ENCODE measurements around the gene NEDD8. TPM values are rescaled to one million over a fixed set of nuclear protein-coding genes. Genes with fewer than 3 reads are reported as not detected.
"Not testable (repeated sequence)": the region's sequence is repeated elsewhere in the genome, so short reads cannot be mapped to it uniquely, and the experiment has no call there.

The NEDD8 gene
- total RNA-seq, 2 experiments from 2014 or later = 187 to 217 TPM

GRCh38 chr14:24246765-24247212, 14.6 kb upstream of the NEDD8 start:
- peak overlapping the region; percentile 40 for H3K4me3 Mint-ChIP-seq
- CTCF ChIA-PET = interaction anchor here (0.6 to 16.9 kb wide), 12 partner anchors 18 to 184 kb away, joined by 3 to 430 read pairs (median 10); partner anchors contain the start of genes CHMP4A, CIDEB, DHRS1 and IRF9
- POLR2A ChIA-PET = interaction anchor here (0.6 to 1.4 kb wide), 10 partner anchors 9 to 162 kb away, joined by 3 to 11 read pairs (median 4); partner anchors contain the start of genes CHMP4A, EMC9 and RABGGTA
- DNase-seq = peak; percentile 48
- H3K36me3 Mint-ChIP-seq (ENCODE audit: low read depth) = peaks cover 4% of the 10 kb centered on the region
- intact Hi-C loops (cut with DNase I, micrococcal nuclease) = loop anchor here in 1 of 2 experiments (1.0 to 10.0 kb wide), 2 partner anchors 25 to 428 kb away; partner anchors contain the start of gene RABGGTA
- H3K4me1 Mint-ChIP-seq = peaks cover 43% of the 10 kb centered on the region
- H3K27me3 Mint-ChIP-seq = no peaks in the 10 kb centered on the region
- H3K27ac Mint-ChIP-seq = peak overlapping the region; percentile 95
- no peaks in the 10 kb centered on the region for H3K9me3 Mint-ChIP-seq (ENCODE audit: low read depth)
- ATAC-seq = peak; percentile 11

DNA sequence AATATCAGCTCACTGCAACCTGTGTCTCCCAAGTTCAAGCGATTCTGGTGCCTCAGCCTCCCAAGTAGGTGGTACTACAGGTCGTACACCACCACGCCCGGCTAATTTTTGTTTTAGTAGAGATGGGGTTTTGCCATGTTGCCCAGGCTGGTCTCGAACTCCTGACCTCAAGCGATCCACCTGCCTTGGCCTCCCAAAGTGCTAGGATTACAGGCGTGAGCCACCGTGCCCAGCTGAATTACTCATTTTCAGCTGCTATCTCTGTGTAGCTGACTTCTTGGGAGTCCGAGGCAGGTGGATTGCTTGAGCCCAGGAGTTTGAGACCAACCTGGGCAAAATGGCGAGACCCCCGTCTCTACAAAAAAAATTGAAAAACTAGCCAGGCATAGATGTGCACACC, 13.2 kb upstream of the NEDD8 start:
- H3K27ac Mint-ChIP-seq; H3K4me3 Mint-ChIP-seq; POLR2A ChIA-PET; H3K27me3 Mint-ChIP-seq; DNase-seq; H3K9me3 Mint-ChIP-seq (ENCODE audit: low read depth); ATAC-seq: not testable (repeated sequence)
- intact Hi-C loops (cut with DNase I, micrococcal nuclease) = loop anchor here in 1 of 2 experiments (10.0 kb wide), 1 partner anchor 429 kb away; no protein-coding TSS in a partner anchor
- CTCF ChIA-PET = interaction anchor here (0.7 to 16.9 kb wide), 7 partner anchors 26 to 310 kb away, joined by 3 to 430 read pairs (median 3); partner anchors contain the start of genes CIDEB, DHRS1, LTB4R and LTB4R2
- Mint-ChIP-seq H3K4me1 (peaks cover 45% of the 10 kb centered on the region), H3K36me3 (ENCODE audit: low read depth) (peaks cover 12% of the 10 kb centered on the region)

DNA sequence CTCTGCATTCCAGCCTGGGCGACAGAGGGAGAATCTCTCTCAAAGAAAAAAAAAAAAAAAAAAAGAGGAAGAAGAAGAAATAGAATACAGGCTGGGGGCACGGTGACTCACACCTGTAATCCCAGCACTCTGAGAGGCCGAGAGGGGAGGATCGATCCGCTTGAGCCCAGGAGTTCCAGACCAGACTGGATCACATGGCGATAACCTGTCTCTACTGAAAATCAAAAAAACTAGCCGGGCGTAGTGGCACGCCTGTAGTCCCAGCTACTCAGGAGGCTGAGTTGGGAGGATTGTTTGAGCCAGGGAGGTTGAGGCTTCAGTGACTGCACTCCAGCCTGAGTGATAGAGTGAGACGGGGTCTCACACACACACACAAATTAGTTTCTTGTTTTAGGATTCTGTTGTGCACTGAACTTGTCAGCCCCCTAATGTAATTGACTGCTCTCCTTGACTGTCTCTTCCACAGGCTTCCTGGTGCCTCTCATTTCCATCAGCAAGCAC, 11.2 kb upstream of the NEDD8 start:
- peaks cover 53% of the 10 kb centered on the region for H3K4me1 Mint-ChIP-seq
- CTCF ChIA-PET = interaction anchor here (0.5 to 16.9 kb wide), 21 partner anchors 12 to 365 kb away, joined by 3 to 430 read pairs (median 7); partner anchors contain the start of genes CHMP4A, CIDEB, DHRS1 and LTB4R
- peak overlapping the region; percentile 99 for H3K27ac Mint-ChIP-seq
- POLR2A ChIA-PET = interaction anchor here (0.5 to 1.9 kb wide), 7 partner anchors 25 to 950 kb away, joined by 4 to 12 read pairs (median 7); partner anchors contain the start of genes CIDEB, DHRS1, NOP9 and PSME2
- ATAC-seq = no peak
- H3K4me3 Mint-ChIP-seq = peak overlapping the region; percentile 94
- no peaks in the 10 kb centered on the region for H3K27me3 Mint-ChIP-seq
- H3K36me3 Mint-ChIP-seq (ENCODE audit: low read depth) = peaks cover 31% of the 10 kb centered on the region
- DNase-seq = peak; percentile 35
- intact Hi-C loops (cut with DNase I, micrococcal nuclease) = loop anchor here (1.0 to 10.0 kb wide), 3 partner anchors 53 to 431 kb away; partner anchors contain the start of gene IPO4 (in 1 of the 2)
- no peaks in the 10 kb centered on the region for H3K9me3 Mint-ChIP-seq (ENCODE audit: low read depth)

GRCh38 chr14:24241829-24242443, 9.8 kb upstream of the NEDD8 start:
- intact Hi-C loops (cut with DNase I, micrococcal nuclease) = loop anchor here (1.0 to 10.0 kb wide), 17 partner anchors 10 to 941 kb away; partner anchors contain the start of genes CHMP4A (in 2 of the 2), GMPR2 (in 2 of the 2), IPO4 (in 2 of the 2) and IRF9 (in 2 of the 2)
- no peaks in the 10 kb centered on the region for H3K9me3 Mint-ChIP-seq (ENCODE audit: low read depth)
- ATAC-seq (peak; percentile 83), DNase-seq (peak; percentile 97)
- H3K4me3 Mint-ChIP-seq = peak overlapping the region; percentile 94
- no peaks in the 10 kb centered on the region for H3K27me3 Mint-ChIP-seq
- H3K4me1 Mint-ChIP-seq = peaks cover 55% of the 10 kb centered on the region
- peaks cover 42% of the 10 kb centered on the region for H3K36me3 Mint-ChIP-seq (ENCODE audit: low read depth)
- peak overlapping the region; percentile 99 for H3K27ac Mint-ChIP-seq
- ChIA-PET CTCF (interaction anchor here (0.6 to 16.9 kb wide), 38 partner anchors 9 to 199 kb away, joined by 3 to 430 read pairs (median 5); partner anchors contain the start of genes CHMP4A, CIDEB, DCAF11 and DHRS1), POLR2A (interaction anchor here (0.6 to 1.9 kb wide), 21 partner anchors 9 to 189 kb away, joined by 3 to 18 read pairs (median 6); partner anchors contain the start of genes CBLN3, CHMP4A, DCAF11 and DHRS1)

GRCh38 chr14:24240110-24240918, 8.1 kb upstream of the NEDD8 start:
- ChIA-PET POLR2A (no interaction called here), CTCF (interaction anchor here (0.8 to 16.9 kb wide), 5 partner anchors 25 to 151 kb away, joined by 3 to 430 read pairs (median 3); partner anchors contain the start of genes CIDEB, DCAF11, DHRS1 and LTB4R)
- H3K27ac Mint-ChIP-seq = peak overlapping the region; percentile 56
- H3K4me1 Mint-ChIP-seq = peaks cover 65% of the 10 kb centered on the region
- H3K36me3 Mint-ChIP-seq (ENCODE audit: low read depth) = peaks cover 54% of the 10 kb centered on the region
- DNase-seq = no peak
- H3K9me3 Mint-ChIP-seq (ENCODE audit: low read depth) = no peaks in the 10 kb centered on the region
- no peaks in the 10 kb centered on the region for H3K27me3 Mint-ChIP-seq
- intact Hi-C loops (cut with DNase I, micrococcal nuclease) = loop anchor here in 1 of 2 experiments (10.0 kb wide), 1 partner anchor 434 kb away; no protein-coding TSS in a partner anchor
- peak overlapping the region; percentile 94 for H3K4me3 Mint-ChIP-seq
- no peak for ATAC-seq

- intact Hi-C loops (cut with DNase I, micrococcal nuclease) = no loop called here
- DNase-seq (no peak), ATAC-seq (no peak)
- H3K27me3 Mint-ChIP-seq = no peaks in the 10 kb centered on the region
- peaks cover 63% of the 10 kb centered on the region for H3K36me3 Mint-ChIP-seq (ENCODE audit: low read depth)
- H3K9me3 Mint-ChIP-seq (ENCODE audit: low read depth) = no peaks in the 10 kb centered on the region
- peaks cover 75% of the 10 kb centered on the region for H3K4me1 Mint-ChIP-seq
- H3K4me3 Mint-ChIP-seq = no peak overlapping the region
- H3K27ac Mint-ChIP-seq = peak overlapping the region; percentile 86
- POLR2A ChIA-PET = interaction anchor here (1.0 kb wide), 2 partner anchors 58 to 59 kb away, joined by 3 to 4 read pairs; no protein-coding TSS in a partner anchor
- CTCF ChIA-PET = interaction anchor here (0.8 to 16.9 kb wide), 7 partner anchors 9 to 124 kb away, joined by 3 to 430 read pairs (median 4); partner anchors contain the start of genes CHMP4A, CIDEB, DCAF11 and DHRS1
Observed at GRCh38 chr14:24238527-24239037, 6.4 kb upstream of the NEDD8 start.

GRCh38 chr14:24238123-24238522, 6.0 kb upstream of the NEDD8 start:
- Mint-ChIP-seq H3K27me3 (no peaks in the 10 kb centered on the region), H3K4me1 (peaks cover 75% of the 10 kb centered on the region), H3K4me3 (no peak overlapping the region), H3K36me3 (ENCODE audit: low read depth) (peaks cover 63% of the 10 kb centered on the region), H3K9me3 (ENCODE audit: low read depth) (no peaks in the 10 kb centered on the region), H3K27ac (peak overlapping the region; percentile 44)
- ATAC-seq (no peak), DNase-seq (peak; percentile 31)
- intact Hi-C loops (cut with DNase I, micrococcal nuclease) = no loop called here
- ChIA-PET POLR2A (interaction anchor here (1.0 kb wide), 2 partner anchors 59 to 60 kb away, joined by 3 to 4 read pairs; no protein-coding TSS in a partner anchor), CTCF (interaction anchor here (1.3 to 16.9 kb wide), 4 partner anchors 24 to 66 kb away, joined by 4 to 430 read pairs (median 6); partner anchors contain the start of genes CHMP4A, CIDEB, DHRS1 and LTB4R)

DNA sequence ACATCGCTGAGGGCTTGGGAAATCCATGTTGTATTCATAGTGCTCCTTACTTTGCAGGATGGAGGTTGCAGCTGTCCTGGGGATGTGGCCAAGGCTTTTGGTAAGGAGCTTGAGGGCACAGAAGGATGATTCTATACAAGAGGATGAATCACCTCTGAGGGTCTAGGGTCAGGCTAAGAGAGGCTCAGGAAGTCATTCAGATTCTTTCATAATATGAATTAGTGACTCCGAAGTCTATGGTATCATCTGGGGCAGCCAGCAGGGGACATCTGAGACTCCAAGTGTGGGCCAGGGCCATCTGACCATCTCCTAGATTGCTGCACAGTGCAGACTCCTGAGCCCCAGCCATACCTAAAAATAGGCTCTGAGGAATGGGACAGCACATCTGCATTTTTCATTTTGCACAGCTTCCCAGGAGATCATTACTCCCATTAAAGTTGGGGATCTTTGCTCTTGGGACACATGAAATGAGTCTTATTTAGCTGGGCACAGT, 5.3 kb upstream of the NEDD8 start:
- H3K9me3 Mint-ChIP-seq (ENCODE audit: low read depth) = no peaks in the 10 kb centered on the region
- POLR2A ChIA-PET = interaction anchor here (0.9 to 1.0 kb wide), 3 partner anchors 9 to 60 kb away, joined by 3 to 4 read pairs (median 4); no protein-coding TSS in a partner anchor
- intact Hi-C loops (cut with DNase I, micrococcal nuclease) = no loop called here
- ATAC-seq = no peak
- no peak for DNase-seq
- CTCF ChIA-PET = interaction anchor here (0.7 to 16.9 kb wide), 6 partner anchors 17 to 67 kb away, joined by 3 to 430 read pairs (median 5); partner anchors contain the start of genes CHMP4A, CIDEB, DHRS1 and LTB4R
- H3K4me3 Mint-ChIP-seq = no peak overlapping the region
- peaks cover 75% of the 10 kb centered on the region for H3K4me1 Mint-ChIP-seq
- H3K36me3 Mint-ChIP-seq (ENCODE audit: low read depth) = peaks cover 63% of the 10 kb centered on the region
- H3K27ac Mint-ChIP-seq = peak overlapping the region; percentile 44
- no peaks in the 10 kb centered on the region for H3K27me3 Mint-ChIP-seq

DNA sequence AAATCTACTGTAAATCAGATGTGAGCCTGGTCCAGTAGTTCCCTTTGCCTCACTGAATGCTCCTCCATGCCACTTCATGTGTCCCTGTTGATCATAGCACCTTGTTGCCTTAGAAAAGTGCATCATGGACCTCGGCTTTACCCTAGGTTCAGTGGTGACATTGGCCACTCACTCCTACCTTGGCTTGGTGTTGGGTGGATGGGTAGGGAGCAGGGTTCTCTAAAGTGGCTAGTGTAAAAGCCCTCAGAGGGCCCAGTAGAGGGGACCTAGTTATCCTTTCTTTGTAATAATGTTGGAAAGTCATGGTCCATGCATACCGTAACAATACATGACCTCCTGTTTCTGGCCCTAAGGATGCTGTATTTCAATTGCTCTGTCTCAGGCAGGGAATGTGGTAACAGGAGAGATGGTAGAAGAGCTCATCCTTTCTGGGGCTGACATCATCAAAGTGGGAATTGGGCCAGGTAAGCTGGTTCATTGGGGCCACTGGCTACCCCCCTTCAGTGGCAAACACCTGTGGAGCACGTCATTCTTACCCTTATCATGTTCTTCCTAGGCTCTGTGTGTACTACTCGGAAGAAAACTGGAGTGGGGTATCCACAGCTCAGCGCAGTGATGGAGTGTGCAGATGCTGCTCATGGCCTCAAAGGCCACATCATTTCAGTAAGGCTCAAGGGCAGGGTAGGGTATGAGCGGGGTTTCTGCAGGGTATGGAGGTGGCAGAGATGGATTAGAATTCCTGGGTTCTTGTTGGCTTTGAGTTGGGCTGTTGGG, 4.7 kb upstream of the NEDD8 start:
- Mint-ChIP-seq H3K27ac (peak overlapping the region; percentile 23), H3K9me3 (ENCODE audit: low read depth) (no peaks in the 10 kb centered on the region), H3K36me3 (ENCODE audit: low read depth) (peaks cover 63% of the 10 kb centered on the region), H3K4me1 (peaks cover 75% of the 10 kb centered on the region), H3K27me3 (no peaks in the 10 kb centered on the region), H3K4me3 (no peak overlapping the region)
- intact Hi-C loops (cut with DNase I, micrococcal nuclease) = no loop called here
- no peak for DNase-seq
- no peak for ATAC-seq
- POLR2A ChIA-PET = interaction anchor here (0.9 kb wide), 1 partner anchor 9 kb away, joined by 4 read pairs; no protein-coding TSS in a partner anchor
- CTCF ChIA-PET = interaction anchor here (0.7 to 16.9 kb wide), 6 partner anchors 17 to 68 kb away, joined by 3 to 430 read pairs (median 6); partner anchors contain the start of genes CHMP4A, CIDEB, DHRS1 and LTB4R

Measured in activated CD4-positive, alpha-beta T cell treated with anti-CD3 and anti-CD28 coated beads for 36 hours (primary cell).